GM23248 (cell line): ENCODE results near the gene NDUFA3. TPM values are rescaled to one million over a fixed set of nuclear protein-coding genes. Genes with fewer than 3 reads are reported as not detected.

ENCODE experiments used
- DNase-seq: peaks from one replicate; pipeline ENCODE4 v3.0.0-alpha.2; 2015
- H2AFZ ChIP-seq: fragments of 200-600 bp; sonication (generic); 2 replicates; pipeline ENCODE4 v1.6.1; 2016; ENCODE audit warnings: antibody characterized with exemption
- H3F3A ChIP-seq: fragments of 200-600 bp; sonication (generic); 2 replicates; pipeline ENCODE4 v1.6.1; 2016; ENCODE audit warnings: mild to moderate bottlenecking, antibody characterized with exemption, mixed run types; ENCODE audit not compliant: insufficient read depth
- H3K27ac ChIP-seq: fragments of 200-600 bp; sonication (generic); 2 replicates; pipeline ENCODE4 v1.5.1; 2016; ENCODE audit warnings: mild to moderate bottlenecking
- H3K27me3 ChIP-seq: fragments of 200-600 bp; sonication (generic); replicated peaks from 2 replicates; pipeline ENCODE4 v1.6.1; 2016; ENCODE audit warnings: mild to moderate bottlenecking; ENCODE audit not compliant: insufficient read depth
- H3K36me3 ChIP-seq: fragments of 200-600 bp; sonication (generic); 2 replicates; pipeline ENCODE4 v1.6.1; 2016; ENCODE audit warnings: low read depth, mild to moderate bottlenecking
- H3K4me1 ChIP-seq: fragments of 200-600 bp; sonication (generic); 2 replicates; pipeline ENCODE4 v1.6.1; 2016; ENCODE audit warnings: mild to moderate bottlenecking; ENCODE audit not compliant: insufficient read depth
- H3K4me2 ChIP-seq: fragments of 200-600 bp; sonication (generic); one replicate; pipeline ENCODE4 v1.6.1; 2016; ENCODE audit warnings: mild to moderate bottlenecking; ENCODE audit not compliant: unreplicated experiment
- H3K4me3 ChIP-seq: fragments of 200-600 bp; sonication (generic); 2 replicates; pipeline ENCODE4 v1.5.1; 2016; ENCODE audit warnings: mild to moderate bottlenecking
- H3K79me2 ChIP-seq: fragments of 200-600 bp; sonication (generic); 2 replicates; pipeline ENCODE4 v1.6.1; 2016; ENCODE audit warnings: mild to moderate bottlenecking; ENCODE audit not compliant: insufficient read depth
- H3K9ac ChIP-seq: fragments of 200-600 bp; sonication (generic); 2 replicates; pipeline ENCODE4 v1.6.1; 2016; ENCODE audit warnings: mild to moderate bottlenecking
- H3K9me2 ChIP-seq: fragments of 200-600 bp; sonication (generic); 2 replicates; pipeline ENCODE4 v1.6.1; 2016; ENCODE audit warnings: mixed run types, mild to moderate bottlenecking, moderate library complexity; ENCODE audit not compliant: insufficient read depth
- H3K9me3 ChIP-seq: fragments of 200-600 bp; sonication (generic); one replicate; pipeline ENCODE4 v1.6.1; 2017; ENCODE audit warnings: low read depth
- H4K20me1 ChIP-seq: fragments of 200-600 bp; sonication (generic); 2 replicates; pipeline ENCODE4 v1.6.0; 2016; ENCODE audit not compliant: insufficient read depth
- EZH2 ChIP-seq: fragments of 200-600 bp; sonication (generic); IDR thresholded peaks from 2 replicates; pipeline ENCODE4 v1.6.1; 2018; ENCODE audit warnings: antibody characterized with exemption, mild to moderate bottlenecking; ENCODE audit not compliant: insufficient read depth, poor library complexity, severe bottlenecking
- EZH2phosphoT487 ChIP-seq: fragments of 200-600 bp; sonication (generic); IDR thresholded peaks from 2 replicates; pipeline ENCODE4 v1.6.1; 2018; ENCODE audit warnings: antibody characterized with exemption, moderate library complexity, mild to moderate bottlenecking, low read depth; ENCODE audit not compliant: insufficient read depth
- WGBS, 2 experiments: methylation state at CpG; one replicate each; pipeline ENCODE4 v1.1.6; 2015 to 2017; ENCODE audit warnings: low lambda C conversion rate in 2 of 2, low coverage in 1 of 2; ENCODE audit errors: missing lambda C conversion rate in 2 of 2; 5-methylcytosine and 5-hydroxymethylcytosine counted together
- in situ Hi-C: fragments of 300-500 bp; cut with MboI; formaldehyde crosslinking; loops from 2 replicates; pipeline ENCODE4 v1.15.0; 2020
- polyA plus RNA-seq: library from polyadenylated mRNA; unstranded; fragments of >200 nt; fragmentation: Nextera tagmentation; extraction: Ambion mirVana; gene quantifications from 2 replicates; pipeline ENCODE4 v1.2.1, GENCODE V29; 2016
- total RNA-seq: library from RNA; depleted of rRNA; stranded (reverse); fragments of >200 nt; shearing (Covaris generic); gene quantifications from 2 replicates; pipeline ENCODE4 v1.2.3, GENCODE V29; 2014

The NDUFA3 gene
- total and polyA plus RNA-seq, 2 experiments from 2014 or later: 15.1 to 198 TPM

DNA sequence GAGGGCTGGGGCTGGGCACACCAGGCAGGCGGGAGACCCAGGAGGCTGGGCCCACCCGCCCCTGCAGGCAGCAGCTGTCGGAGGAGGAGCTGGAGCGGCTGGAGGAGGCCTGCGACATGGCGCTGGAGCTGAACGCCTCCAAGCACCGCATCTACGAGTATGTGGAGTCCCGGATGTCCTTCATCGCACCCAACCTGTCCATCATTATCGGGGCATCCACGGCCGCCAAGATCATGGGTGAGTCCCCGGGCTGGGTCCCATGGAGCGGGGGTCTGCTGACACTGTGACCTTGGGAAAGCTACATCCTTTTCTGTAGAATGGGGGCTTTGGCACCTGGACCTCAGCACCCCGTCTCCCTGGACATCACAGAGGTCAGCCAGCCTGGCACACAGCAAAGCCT lies 21.0 kb downstream of the NDUFA3 start:
- WGBS, 2 experiments: 93 to 97% methylated on average over 14 to 17 of the region's 17 CpGs
- Histone ChIP-seq H3K9ac (no peak overlapping the region), H3K27ac (no peak overlapping the region), H3K9me3 (no peaks in the 10 kb centered on the region), H3F3A (no peaks in the 10 kb centered on the region), H3K79me2 (no peaks in the 10 kb centered on the region), H4K20me1 (no peaks in the 10 kb centered on the region), H3K27me3 (no peaks in the 10 kb centered on the region), H3K36me3 (0 out of 2 replicates have a peak, but pooled peaks cover 5% of the 10 kb centered on the region), H2AFZ (no peak overlapping the region), H3K4me1 (no peaks in the 10 kb centered on the region), H3K4me2 (no peak overlapping the region), H3K9me2 (no peaks in the 10 kb centered on the region), H3K4me3 (no peak overlapping the region)
- TF ChIP-seq EZH2 (no peak), EZH2phosphoT487 (no peak)
- no peak for DNase-seq
- in situ Hi-C loops: no loop called here

DNA sequence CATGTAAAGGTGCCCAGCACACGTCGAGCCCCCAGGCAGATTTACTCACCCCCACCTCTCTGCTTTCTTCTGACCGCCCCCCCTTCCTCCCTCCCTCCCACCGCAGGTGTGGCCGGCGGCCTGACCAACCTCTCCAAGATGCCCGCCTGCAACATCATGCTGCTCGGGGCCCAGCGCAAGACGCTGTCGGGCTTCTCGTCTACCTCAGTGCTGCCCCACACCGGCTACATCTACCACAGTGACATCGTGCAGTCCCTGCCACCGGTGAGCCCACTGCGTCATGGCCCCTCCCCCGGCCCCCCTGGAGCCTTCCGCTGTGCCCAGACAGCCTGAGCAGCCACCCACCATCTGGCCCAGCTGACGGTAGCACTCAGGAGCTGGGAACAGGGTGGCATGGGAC lies 21.7 kb downstream of the NDUFA3 start:
- TF ChIP-seq EZH2 (no peak), EZH2phosphoT487 (no peak)
- in situ Hi-C loops: no loop called here
- no peak for DNase-seq
- H2AFZ ChIP-seq: no peak overlapping the region
- no peak overlapping the region for H3K9ac ChIP-seq
- H3K4me3 ChIP-seq: no peak overlapping the region
- H3K27me3 ChIP-seq: no peaks in the 10 kb centered on the region
- H3F3A ChIP-seq: no peaks in the 10 kb centered on the region
- 0 out of 2 replicates have a peak, but pooled peaks cover 4% of the 10 kb centered on the region for H3K36me3 ChIP-seq
- H3K9me2 ChIP-seq: no peaks in the 10 kb centered on the region
- H3K9me3 ChIP-seq: no peaks in the 10 kb centered on the region
- no peak overlapping the region for H3K27ac ChIP-seq
- no peaks in the 10 kb centered on the region for H4K20me1 ChIP-seq
- no peaks in the 10 kb centered on the region for H3K79me2 ChIP-seq
- H3K4me2 ChIP-seq: no peak overlapping the region
- H3K4me1 ChIP-seq: no peaks in the 10 kb centered on the region
- 89 to 95% methylated on average over 8 to 19 of the region's 19 CpGs for WGBS, 2 experiments

DNA sequence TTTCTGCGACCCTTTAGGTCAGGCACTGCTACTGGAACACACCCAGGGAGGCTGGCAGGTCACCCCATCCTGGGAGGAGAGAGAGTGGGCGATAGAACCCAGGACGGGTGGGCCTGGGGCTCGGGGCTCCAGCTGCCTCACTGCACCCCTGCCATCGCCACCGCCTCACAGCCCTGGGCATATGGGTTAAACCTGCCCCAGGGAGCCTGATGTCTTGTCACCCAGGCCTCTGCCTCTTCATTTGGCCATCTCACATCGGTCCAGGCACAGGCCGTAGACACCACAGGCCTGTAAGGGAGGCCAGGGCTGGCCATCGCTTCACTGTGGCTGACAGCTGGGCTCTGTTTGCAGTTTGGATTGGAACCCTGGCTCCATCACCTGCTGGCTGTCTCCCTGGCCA lies 23.1 kb downstream of the NDUFA3 start:
- no peaks in the 10 kb centered on the region for H4K20me1 ChIP-seq
- DNase-seq: no peak
- H3K27ac ChIP-seq: no peak overlapping the region
- H3K36me3 ChIP-seq: no peaks in the 10 kb centered on the region
- H3F3A ChIP-seq: no peaks in the 10 kb centered on the region
- in situ Hi-C loops: no loop called here
- no peak overlapping the region for H3K9ac ChIP-seq
- WGBS, 2 experiments: 87 to 88% methylated on average over 9 of the region's 9 CpGs
- no peaks in the 10 kb centered on the region for H3K79me2 ChIP-seq
- H3K27me3 ChIP-seq: no peaks in the 10 kb centered on the region
- no peak overlapping the region for H3K4me3 ChIP-seq
- TF ChIP-seq EZH2 (no peak), EZH2phosphoT487 (no peak)
- no peak overlapping the region for H3K4me2 ChIP-seq
- no peaks in the 10 kb centered on the region for H3K9me3 ChIP-seq
- H3K4me1 ChIP-seq: no peaks in the 10 kb centered on the region
- no peaks in the 10 kb centered on the region for H3K9me2 ChIP-seq
- no peak overlapping the region for H2AFZ ChIP-seq

DNA sequence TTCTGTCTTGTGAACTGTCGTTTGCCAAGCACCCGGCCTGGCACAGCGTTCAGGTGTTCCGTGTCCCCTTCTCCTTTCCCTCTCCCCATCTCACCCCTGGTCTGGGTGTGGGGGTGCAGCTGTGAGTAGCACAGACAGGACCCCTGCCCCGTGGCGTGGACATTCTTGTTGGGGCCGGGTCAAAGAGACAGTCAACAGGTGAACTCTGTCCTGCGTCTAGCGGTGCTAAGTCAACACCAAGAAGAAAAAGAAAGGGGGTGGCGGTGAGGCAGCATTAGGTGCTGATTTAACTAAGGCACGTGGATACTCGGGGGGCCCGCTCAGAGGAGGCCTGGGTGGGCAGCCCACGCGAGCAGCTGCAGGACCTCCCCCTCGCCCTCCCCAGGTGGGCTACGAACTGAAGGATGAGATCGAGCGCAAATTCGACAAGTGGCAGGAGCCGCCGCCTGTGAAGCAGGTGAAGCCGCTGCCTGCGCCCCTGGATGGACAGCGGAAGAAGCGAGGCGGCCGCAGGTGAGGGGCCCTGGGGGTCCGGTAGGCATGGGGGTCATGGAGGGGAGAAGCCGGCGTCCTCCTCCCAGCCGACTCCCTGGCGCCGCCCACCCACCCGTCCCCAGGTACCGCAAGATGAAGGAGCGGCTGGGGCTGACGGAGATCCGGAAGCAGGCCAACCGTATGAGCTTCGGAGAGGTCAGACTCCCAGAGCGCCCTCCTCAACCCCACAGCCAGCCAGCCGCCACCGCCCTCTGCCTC lies 25.2 kb downstream of the NDUFA3 start:
- 93 to 94% methylated on average over 25 to 44 of the region's 44 CpGs for WGBS, 2 experiments
- H4K20me1 ChIP-seq: no peaks in the 10 kb centered on the region
- no peaks in the 10 kb centered on the region for H3K9me3 ChIP-seq
- no peaks in the 10 kb centered on the region for H3K27me3 ChIP-seq
- in situ Hi-C loops: no loop called here
- H3K27ac ChIP-seq: no peak overlapping the region
- no peaks in the 10 kb centered on the region; the same call in 1 of the 2 replicates for H3K36me3 ChIP-seq
- H3K4me2 ChIP-seq: no peak overlapping the region
- H3K9ac ChIP-seq: no peak overlapping the region
- no peaks in the 10 kb centered on the region for H3F3A ChIP-seq
- no peak overlapping the region for H3K4me3 ChIP-seq
- no peak overlapping the region for H2AFZ ChIP-seq
- no peaks in the 10 kb centered on the region for H3K4me1 ChIP-seq
- H3K79me2 ChIP-seq: no peaks in the 10 kb centered on the region
- no peaks in the 10 kb centered on the region for H3K9me2 ChIP-seq
- no peak for DNase-seq
- TF ChIP-seq EZH2phosphoT487 (no peak), EZH2 (no peak)

DNA sequence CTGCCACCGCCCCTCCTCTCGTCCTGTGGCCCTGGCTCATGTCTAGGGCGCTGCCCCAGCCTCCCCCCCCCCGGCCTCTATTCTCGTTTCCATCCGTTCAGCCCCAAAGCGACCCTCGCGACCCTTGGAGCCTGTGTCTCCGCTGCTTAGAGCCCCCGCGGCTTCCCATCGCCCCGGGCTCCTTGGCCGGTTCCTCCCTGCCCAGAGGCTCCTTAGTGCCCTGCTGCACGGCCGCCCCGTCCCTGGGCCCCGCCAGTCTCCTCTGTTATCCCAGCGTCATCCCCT lies 25.7 kb downstream of the NDUFA3 start:
- H3K9me2 ChIP-seq: no peaks in the 10 kb centered on the region
- no peak for TF ChIP-seq EZH2phosphoT487
- no peak for TF ChIP-seq EZH2
- H3K4me2 ChIP-seq: no peak overlapping the region
- no peaks in the 10 kb centered on the region for H3K27me3 ChIP-seq
- 91 to 97% methylated on average over 8 to 20 of the region's 20 CpGs for WGBS, 2 experiments
- no peak for DNase-seq
- no peaks in the 10 kb centered on the region for H3F3A ChIP-seq
- H3K27ac ChIP-seq: no peak overlapping the region
- H3K4me1 ChIP-seq: no peaks in the 10 kb centered on the region
- in situ Hi-C loops: no loop called here
- no peaks in the 10 kb centered on the region for H4K20me1 ChIP-seq
- H3K9ac ChIP-seq: no peak overlapping the region
- no peak overlapping the region for H3K4me3 ChIP-seq
- H2AFZ ChIP-seq: no peak overlapping the region
- no peaks in the 10 kb centered on the region for H3K9me3 ChIP-seq
- H3K79me2 ChIP-seq: no peaks in the 10 kb centered on the region
- no peaks in the 10 kb centered on the region; the same call in 1 of the 2 replicates for H3K36me3 ChIP-seq
